Erythroblast (primary cell): ENCODE measurements around the gene PITPNB.

ENCODE experiments used
- DNase-seq, 2 experiments: peaks; one replicate each; lab custom pipeline; 2025; lab: John Stamatoyannopoulos, UW
- GATA1 ChIP-seq: IDR thresholded peaks from 2 replicates; pipeline ENCODE4 v1.6.1; 2011; ENCODE audit warnings: low read depth, mild to moderate bottlenecking, control low read depth, low read length, moderate library complexity
- POLR2A ChIP-seq: IDR thresholded peaks from 2 replicates; pipeline ENCODE4 v1.6.1; 2011; ENCODE audit warnings: mild to moderate bottlenecking, low read length

Gene PITPNB

GRCh38 chr22:27867085-27867952 is 51.7 kb downstream of the PITPNB start:
- TF ChIP-seq GATA1 (no peak), POLR2A (no peak)
- no peak for DNase-seq

- no peak for DNase-seq
These were observed 52.6 kb downstream of the PITPNB start for GRCh38 chr22:27866135-27867084.

GRCh38 chr22:27865496-27865895 is 53.6 kb downstream of the PITPNB start:
- TF ChIP-seq POLR2A (no peak), GATA1 (no peak)
- no peak for DNase-seq

More at GRCh38 chr22:27866135-27867084, 52.6 kb downstream of the PITPNB start:
- no peak for TF ChIP-seq POLR2A
- no peak for TF ChIP-seq GATA1

GRCh38 chr22:27863556-27863955 is 55.5 kb downstream of the PITPNB start:
- DNase-seq, result no peak
- no peak for TF ChIP-seq POLR2A
- TF ChIP-seq GATA1, result no peak

- TF ChIP-seq GATA1 (no peak), POLR2A (no peak)
- DNase-seq, result no peak
These were observed 56.1 kb downstream of the PITPNB start for GRCh38 chr22:27863001-27863400.

GRCh38 chr22:27859336-27859735 is 59.7 kb downstream of the PITPNB start:
- DNase-seq, result no peak

GRCh38 chr22:27858626-27859025 is 60.4 kb downstream of the PITPNB start:
- DNase-seq, result no peak
- TF ChIP-seq POLR2A (no peak), GATA1 (no peak)

More at GRCh38 chr22:27859336-27859735, 59.7 kb downstream of the PITPNB start:
- TF ChIP-seq GATA1 (no peak), POLR2A (no peak)

- no peak for DNase-seq
- no peak for TF ChIP-seq GATA1
- no peak for TF ChIP-seq POLR2A
These were observed 61.6 kb downstream of the PITPNB start for GRCh38 chr22:27857443-27857842.

- no peak for DNase-seq
- TF ChIP-seq GATA1, result no peak
- no peak for TF ChIP-seq POLR2A
These were observed 62.7 kb downstream of the PITPNB start for GRCh38 chr22:27856386-27856785.

- DNase-seq, result no peak
These were observed 65.6 kb downstream of the PITPNB start for GRCh38 chr22:27853424-27853823.

GRCh38 chr22:27851974-27852746 is 66.9 kb downstream of the PITPNB start:
- TF ChIP-seq GATA1 (no peak), POLR2A (no peak)

More at GRCh38 chr22:27853424-27853823, 65.6 kb downstream of the PITPNB start:
- TF ChIP-seq GATA1, result no peak
- no peak for TF ChIP-seq POLR2A

GRCh38 chr22:27850000-27850521 is 69.0 kb downstream of the PITPNB start:
- no peak for DNase-seq
- TF ChIP-seq GATA1 (no peak), POLR2A (no peak)

More at GRCh38 chr22:27851974-27852746, 66.9 kb downstream of the PITPNB start:
- DNase-seq, result no peak

- no peak for DNase-seq
- TF ChIP-seq GATA1, result no peak
- no peak for TF ChIP-seq POLR2A
These were observed 71.1 kb downstream of the PITPNB start for GRCh38 chr22:27848005-27848404.
